ENCODE measurements around the gene ZBTB38. TPM values are rescaled to one million over a fixed set of nuclear protein-coding genes. Genes with fewer than 3 reads are reported as not detected.

The ZBTB38 gene
- total and polyA plus RNA-seq, 2 experiments from 2014 or later: 8.7 to 11.5 TPM

GRCh38 chr3:141343865-141344271, 24.4 kb upstream of the ZBTB38 start:
- no peak for DNase-seq (ENCODE audit: low spot score)
- TF ChIP-seq CREB1 (CRISPR knock-in tag; IDR thresholded peaks at IDR 0.05; ENCODE audit: low read depth) (no peak), REST (IDR thresholded peaks at IDR 0.05; ENCODE audit: unreplicated experiment) (no peak), ZNF114 (CRISPR knock-in tag; IDR thresholded peaks at IDR 0.05) (no peak), EZH2phosphoT487 (IDR thresholded peaks at IDR 0.05; ENCODE audit: unreplicated experiment) (no peak), STAT1 (IDR thresholded peaks at IDR 0.05; ENCODE audit: unreplicated experiment) (no peak), ZNF331 (CRISPR knock-in tag; IDR thresholded peaks at IDR 0.05; ENCODE audit: low read depth) (no peak), CTCF (conservative IDR thresholded peaks at IDR 0.05; ENCODE audit: low read depth in 2 of 2) (no peak), POLR2AphosphoS5 (IDR thresholded peaks at IDR 0.05; ENCODE audit: low read depth) (no peak), NANOG (IDR thresholded peaks at IDR 0.05; ENCODE audit: borderline replicate concordance) (no peak), JUNB (IDR thresholded peaks at IDR 0.05; ENCODE audit: unreplicated experiment) (no peak), EZH2 (IDR thresholded peaks at IDR 0.05; ENCODE audit: low read depth, unreplicated experiment) (no peak)
- TF ChIP-seq, protein P1, sequence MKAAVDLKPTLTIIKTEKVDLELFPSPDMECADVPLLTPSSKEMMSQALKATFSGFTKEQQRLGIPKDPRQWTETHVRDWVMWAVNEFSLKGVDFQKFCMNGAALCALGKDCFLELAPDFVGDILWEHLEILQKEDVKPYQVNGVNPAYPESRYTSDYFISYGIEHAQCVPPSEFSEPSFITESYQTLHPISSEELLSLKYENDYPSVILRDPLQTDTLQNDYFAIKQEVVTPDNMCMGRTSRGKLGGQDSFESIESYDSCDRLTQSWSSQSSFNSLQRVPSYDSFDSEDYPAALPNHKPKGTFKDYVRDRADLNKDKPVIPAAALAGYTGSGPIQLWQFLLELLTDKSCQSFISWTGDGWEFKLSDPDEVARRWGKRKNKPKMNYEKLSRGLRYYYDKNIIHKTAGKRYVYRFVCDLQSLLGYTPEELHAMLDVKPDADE (IDR thresholded peaks at IDR 0.05): no peak
- TF ChIP-seq, protein P2, sequence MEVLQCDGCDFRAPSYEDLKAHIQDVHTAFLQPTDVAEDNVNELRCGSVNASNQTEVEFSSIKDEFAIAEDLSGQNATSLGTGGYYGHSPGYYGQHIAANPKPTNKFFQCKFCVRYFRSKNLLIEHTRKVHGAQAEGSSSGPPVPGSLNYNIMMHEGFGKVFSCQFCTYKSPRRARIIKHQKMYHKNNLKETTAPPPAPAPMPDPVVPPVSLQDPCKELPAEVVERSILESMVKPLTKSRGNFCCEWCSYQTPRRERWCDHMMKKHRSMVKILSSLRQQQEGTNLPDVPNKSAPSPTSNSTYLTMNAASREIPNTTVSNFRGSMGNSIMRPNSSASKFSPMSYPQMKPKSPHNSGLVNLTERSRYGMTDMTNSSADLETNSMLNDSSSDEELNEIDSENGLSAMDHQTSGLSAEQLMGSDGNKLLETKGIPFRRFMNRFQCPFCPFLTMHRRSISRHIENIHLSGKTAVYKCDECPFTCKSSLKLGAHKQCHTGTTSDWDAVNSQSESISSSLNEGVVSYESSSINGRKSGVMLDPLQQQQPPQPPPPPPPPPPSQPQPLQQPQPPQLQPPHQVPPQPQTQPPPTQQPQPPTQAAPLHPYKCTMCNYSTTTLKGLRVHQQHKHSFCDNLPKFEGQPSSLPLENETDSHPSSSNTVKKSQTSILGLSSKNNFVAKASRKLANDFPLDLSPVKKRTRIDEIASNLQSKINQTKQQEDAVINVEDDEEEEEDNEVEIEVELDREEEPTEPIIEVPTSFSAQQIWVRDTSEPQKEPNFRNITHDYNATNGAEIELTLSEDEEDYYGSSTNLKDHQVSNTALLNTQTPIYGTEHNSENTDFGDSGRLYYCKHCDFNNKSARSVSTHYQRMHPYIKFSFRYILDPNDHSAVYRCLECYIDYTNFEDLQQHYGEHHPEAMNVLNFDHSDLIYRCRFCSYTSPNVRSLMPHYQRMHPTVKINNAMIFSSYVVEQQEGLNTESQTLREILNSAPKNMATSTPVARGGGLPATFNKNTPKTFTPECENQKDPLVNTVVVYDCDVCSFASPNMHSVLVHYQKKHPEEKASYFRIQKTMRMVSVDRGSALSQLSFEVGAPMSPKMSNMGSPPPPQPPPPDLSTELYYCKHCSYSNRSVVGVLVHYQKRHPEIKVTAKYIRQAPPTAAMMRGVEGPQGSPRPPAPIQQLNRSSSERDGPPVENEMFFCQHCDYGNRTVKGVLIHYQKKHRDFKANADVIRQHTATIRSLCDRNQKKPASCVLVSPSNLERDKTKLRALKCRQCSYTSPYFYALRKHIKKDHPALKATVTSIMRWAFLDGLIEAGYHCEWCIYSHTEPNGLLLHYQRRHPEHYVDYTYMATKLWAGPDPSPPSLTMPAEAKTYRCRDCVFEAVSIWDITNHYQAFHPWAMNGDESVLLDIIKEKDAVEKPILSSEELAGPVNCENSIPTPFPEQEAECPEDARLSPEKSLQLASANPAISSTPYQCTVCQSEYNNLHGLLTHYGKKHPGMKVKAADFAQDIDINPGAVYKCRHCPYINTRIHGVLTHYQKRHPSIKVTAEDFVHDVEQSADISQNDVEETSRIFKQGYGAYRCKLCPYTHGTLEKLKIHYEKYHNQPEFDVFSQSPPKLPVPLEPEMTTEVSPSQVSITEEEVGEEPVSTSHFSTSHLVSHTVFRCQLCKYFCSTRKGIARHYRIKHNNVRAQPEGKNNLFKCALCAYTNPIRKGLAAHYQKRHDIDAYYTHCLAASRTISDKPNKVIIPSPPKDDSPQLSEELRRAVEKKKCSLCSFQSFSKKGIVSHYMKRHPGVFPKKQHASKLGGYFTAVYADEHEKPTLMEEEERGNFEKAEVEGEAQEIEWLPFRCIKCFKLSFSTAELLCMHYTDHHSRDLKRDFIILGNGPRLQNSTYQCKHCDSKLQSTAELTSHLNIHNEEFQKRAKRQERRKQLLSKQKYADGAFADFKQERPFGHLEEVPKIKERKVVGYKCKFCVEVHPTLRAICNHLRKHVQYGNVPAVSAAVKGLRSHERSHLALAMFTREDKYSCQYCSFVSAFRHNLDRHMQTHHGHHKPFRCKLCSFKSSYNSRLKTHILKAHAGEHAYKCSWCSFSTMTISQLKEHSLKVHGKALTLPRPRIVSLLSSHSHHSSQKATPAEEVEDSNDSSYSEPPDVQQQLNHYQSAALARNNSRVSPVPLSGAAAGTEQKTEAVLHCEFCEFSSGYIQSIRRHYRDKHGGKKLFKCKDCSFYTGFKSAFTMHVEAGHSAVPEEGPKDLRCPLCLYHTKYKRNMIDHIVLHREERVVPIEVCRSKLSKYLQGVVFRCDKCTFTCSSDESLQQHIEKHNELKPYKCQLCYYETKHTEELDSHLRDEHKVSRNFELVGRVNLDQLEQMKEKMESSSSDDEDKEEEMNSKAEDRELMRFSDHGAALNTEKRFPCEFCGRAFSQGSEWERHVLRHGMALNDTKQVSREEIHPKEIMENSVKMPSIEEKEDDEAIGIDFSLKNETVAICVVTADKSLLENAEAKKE (CRISPR knock-in tag; IDR thresholded peaks at IDR 0.05): no peak
- H3K9me3 Mint-ChIP-seq: no peaks in the 10 kb centered on the region

More at GRCh38 chr3:141343865-141344271, 24.4 kb upstream of the ZBTB38 start:
- Histone ChIP-seq H3K9me2 (ENCODE audit: insufficient read depth) (peaks cover 9% of the 10 kb centered on the region), H3K36me3 (ENCODE audit: insufficient read depth) (no peaks in the 10 kb centered on the region), H3K4me3 (no peak overlapping the region), H3K27ac (ENCODE audit: low read depth) (no peak overlapping the region), H2AFZ (no peak overlapping the region), H3K27me3 (ENCODE audit: insufficient read depth) (no peaks in the 10 kb centered on the region), H4K20me1 (replicated peaks; ENCODE audit: insufficient read depth) (no peaks in the 10 kb centered on the region), H3K4me2 (no peak overlapping the region), H3K79me2 (replicated peaks; ENCODE audit: insufficient read depth) (no peaks in the 10 kb centered on the region), H3K4me1 (ENCODE audit: insufficient read depth) (peaks cover 5% of the 10 kb centered on the region), H3F3A (replicated peaks; ENCODE audit: low read depth) (no peaks in the 10 kb centered on the region)
- Mint-ChIP-seq H3K4me3 (no peak overlapping the region), H3K36me3 (ENCODE audit: low read depth) (no peaks in the 10 kb centered on the region), H3K27me3 (ENCODE audit: insufficient read depth, low read depth, poor library complexity) (peaks cover 12% of the 10 kb centered on the region), H3K4me1 (peaks cover 13% of the 10 kb centered on the region; the same call in 2 of the 3 replicates), H3K27ac (no peak overlapping the region)
- no peak for ATAC-seq

Data from GM23338 (cell line).